Vagina (tissue), 2 donors: ENCODE measurements around the gene MB21D2. TPM values are rescaled to one million over a fixed set of nuclear protein-coding genes. Genes with fewer than 3 reads are reported as not detected.

Source experiments
- DNase-seq, 2 donors: peaks; one replicate each; pipeline ENCODE4 v3.0.0-alpha.2; 2017; ENCODE audit errors: extremely low spot score in 2 of 2
- H3K27ac ChIP-seq: fragments of 200-600 bp; sonication (generic); one replicate; pipeline ENCODE4 v1.5.1; 2019
- H3K27me3 ChIP-seq: fragments of 200-600 bp; sonication (generic); one replicate; pipeline ENCODE4 v1.5.1; 2019
- H3K36me3 ChIP-seq, 2 donors: fragments of 200-600 bp; sonication (generic); one replicate each; pipeline ENCODE4 v1.5.1; 2017 to 2019
- H3K4me1 ChIP-seq: fragments of 200-600 bp; sonication (generic); one replicate; pipeline ENCODE4 v1.5.1; 2019
- H3K4me3 ChIP-seq, 2 donors: fragments of 200-600 bp; sonication (generic); 1 replicate in 1 of 2; 2 replicates in 1 of 2; pipeline ENCODE4 v1.5.1; 2016 to 2019
- H3K9me3 ChIP-seq: fragments of 200-600 bp; sonication (generic); one replicate; pipeline ENCODE4 v1.5.1; 2019
- CTCF ChIP-seq, 3 experiments: fragments of 450-650 bp in 2 of 3; fragments of 200-600 bp in 1 of 3; sonication (generic) in 1 of 3; IDR thresholded peaks; one replicate each; pipeline ENCODE4 v1.5.1; 2017 to 2019; ENCODE audit warnings: antibody characterized with exemption in 3 of 3, mild to moderate bottlenecking in 2 of 3, moderate library complexity in 2 of 3
- POLR2A ChIP-seq, 2 donors: fragments of 450-650 bp; IDR thresholded peaks; one replicate each; pipeline ENCODE4 v1.6.1; 2017; ENCODE audit warnings: antibody characterized with exemption in 2 of 2, mild to moderate bottlenecking in 2 of 2, moderate library complexity in 2 of 2
- POLR2AphosphoS5 ChIP-seq, 2 donors: sonication (generic); formaldehyde crosslinking; IDR thresholded peaks; one replicate each; pipeline ENCODE4 v1.9.0; 2017; ENCODE audit warnings: antibody characterized with exemption in 2 of 2, mild to moderate bottlenecking in 2 of 2, low read depth in 1 of 2; ENCODE audit not compliant: insufficient read depth in 1 of 2
- intact Hi-C: fragments of 100-400 bp; cut with DNase I; formaldehyde crosslinking; loops from one replicate; pipeline ENCODE4 v1.15.1; 2023
- total RNA-seq: library from RNA; depleted of rRNA; stranded (reverse); fragments of >200 nt; gene quantifications from one replicate; pipeline ENCODE4 v1.2.3, GENCODE V29; 2016

MB21D2 gene
- total RNA-seq, 1 donor from 2014 or later: 5.6 TPM

DNA sequence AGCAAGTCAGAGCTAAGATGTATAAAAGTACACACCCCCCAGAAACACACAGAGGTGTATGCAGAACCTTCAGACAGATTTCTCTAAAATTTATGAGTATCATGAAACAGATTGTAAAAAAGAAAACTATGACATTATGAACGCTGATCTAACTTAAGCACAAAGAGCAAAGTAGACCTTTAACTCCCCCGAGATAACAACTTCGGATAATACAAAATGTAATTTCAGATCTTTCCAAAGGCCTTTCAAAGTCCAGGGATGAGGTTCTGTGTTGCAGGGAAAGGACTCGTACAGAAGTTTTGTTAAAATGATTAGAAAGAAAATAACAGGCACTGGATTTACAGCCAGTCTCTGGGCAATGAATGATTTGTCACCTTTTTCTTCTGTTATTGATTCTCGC lies 97.5 kb downstream of the MB21D2 start:
- no peaks in the 10 kb centered on the region for H3K27me3 ChIP-seq
- H3K36me3 ChIP-seq: no peaks in the 10 kb centered on the region
- H3K4me3 ChIP-seq: no peak overlapping the region
- no peak for TF ChIP-seq POLR2AphosphoS5 (IDR thresholded peaks at IDR 0.05; ENCODE audit: insufficient read depth in 1 of 2, low read depth in 1 of 2)
- TF ChIP-seq POLR2A (IDR thresholded peaks at IDR 0.05): no peak
- TF ChIP-seq CTCF (IDR thresholded peaks at IDR 0.05): no peak
- DNase-seq: no peak
- no peaks in the 10 kb centered on the region for H3K9me3 ChIP-seq
- no peak overlapping the region for H3K27ac ChIP-seq
- intact Hi-C loops: no loop called here
- peaks cover 21% of the 10 kb centered on the region for H3K4me1 ChIP-seq

- intact Hi-C loops: loop anchor here (10.0 kb wide), 1 partner anchor 756 kb away; no protein-coding TSS in a partner anchor
- TF ChIP-seq POLR2AphosphoS5 (IDR thresholded peaks at IDR 0.05; ENCODE audit: insufficient read depth in 1 of 2, low read depth in 1 of 2) (no peak), CTCF (IDR thresholded peaks at IDR 0.05) (no peak)
- no peak for DNase-seq
Measured at GRCh38 chr3:192819001-192819569, 98.6 kb downstream of the MB21D2 start.

DNA sequence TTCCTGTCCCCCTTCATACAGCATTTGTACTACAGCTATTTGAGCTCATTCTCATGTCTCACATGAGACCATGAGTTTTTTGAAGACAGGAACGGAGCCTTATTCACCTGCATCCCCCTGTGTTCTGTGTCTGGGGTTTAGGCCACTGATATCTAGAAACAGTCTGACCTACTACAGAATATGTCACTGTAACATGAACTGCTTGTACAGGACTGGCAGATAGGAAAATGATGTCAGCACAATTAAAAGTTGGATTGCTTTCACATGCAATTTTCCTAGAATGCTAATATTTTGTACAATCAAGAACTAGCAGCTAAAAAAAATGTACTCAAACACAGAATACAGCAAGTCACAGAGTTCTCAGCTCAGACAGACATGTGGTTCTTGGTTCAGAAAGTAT lies 99.5 kb downstream of the MB21D2 start:
- H3K4me3 ChIP-seq: no peak overlapping the region
- no peak for DNase-seq
- intact Hi-C loops: loop anchor here (10.0 kb wide), 1 partner anchor 757 kb away; no protein-coding TSS in a partner anchor
- no peak overlapping the region for H3K27ac ChIP-seq
- no peaks in the 10 kb centered on the region for H3K27me3 ChIP-seq
- H3K9me3 ChIP-seq: no peaks in the 10 kb centered on the region
- peaks cover 21% of the 10 kb centered on the region for H3K4me1 ChIP-seq
- no peaks in the 10 kb centered on the region for H3K36me3 ChIP-seq
- TF ChIP-seq CTCF (IDR thresholded peaks at IDR 0.05) (no peak), POLR2AphosphoS5 (IDR thresholded peaks at IDR 0.05; ENCODE audit: insufficient read depth in 1 of 2, low read depth in 1 of 2) (no peak), POLR2A (IDR thresholded peaks at IDR 0.05) (no peak)

More at GRCh38 chr3:192819001-192819569, 98.6 kb downstream of the MB21D2 start:
- Histone ChIP-seq H3K4me3 (no peak overlapping the region), H3K9me3 (no peaks in the 10 kb centered on the region), H3K27ac (no peak overlapping the region), H3K4me1 (peaks cover 21% of the 10 kb centered on the region), H3K36me3 (no peaks in the 10 kb centered on the region), H3K27me3 (no peaks in the 10 kb centered on the region)

DNA sequence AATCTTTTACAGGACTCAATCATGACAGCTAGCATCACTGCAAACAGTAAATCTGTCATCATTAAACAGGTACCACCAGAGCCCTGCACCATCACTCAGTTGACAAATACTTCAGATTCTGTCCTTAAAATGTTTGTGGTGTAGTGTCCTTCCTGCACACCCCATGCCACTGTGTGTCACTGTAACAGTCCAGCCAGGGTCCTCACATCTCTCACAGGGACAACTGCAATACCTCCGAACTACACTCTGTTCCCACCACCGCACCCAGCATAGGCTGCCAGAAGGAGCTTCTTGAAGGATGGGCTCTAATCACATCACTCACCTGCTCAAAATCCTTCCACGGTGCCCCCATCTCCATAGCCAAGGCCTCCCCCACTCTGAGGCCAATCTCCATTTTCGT lies 100.2 kb downstream of the MB21D2 start:
- Histone ChIP-seq H3K36me3 (no peaks in the 10 kb centered on the region), H3K9me3 (no peaks in the 10 kb centered on the region), H3K4me1 (peaks cover 21% of the 10 kb centered on the region), H3K4me3 (no peak overlapping the region), H3K27me3 (no peaks in the 10 kb centered on the region), H3K27ac (no peak overlapping the region)
- no peak for DNase-seq
- intact Hi-C loops: loop anchor here (10.0 kb wide), 1 partner anchor 757 kb away; no protein-coding TSS in a partner anchor
- TF ChIP-seq POLR2AphosphoS5 (IDR thresholded peaks at IDR 0.05; ENCODE audit: insufficient read depth in 1 of 2, low read depth in 1 of 2): no peak
- no peak for TF ChIP-seq CTCF (IDR thresholded peaks at IDR 0.05)
- no peak for TF ChIP-seq POLR2A (IDR thresholded peaks at IDR 0.05)

DNA sequence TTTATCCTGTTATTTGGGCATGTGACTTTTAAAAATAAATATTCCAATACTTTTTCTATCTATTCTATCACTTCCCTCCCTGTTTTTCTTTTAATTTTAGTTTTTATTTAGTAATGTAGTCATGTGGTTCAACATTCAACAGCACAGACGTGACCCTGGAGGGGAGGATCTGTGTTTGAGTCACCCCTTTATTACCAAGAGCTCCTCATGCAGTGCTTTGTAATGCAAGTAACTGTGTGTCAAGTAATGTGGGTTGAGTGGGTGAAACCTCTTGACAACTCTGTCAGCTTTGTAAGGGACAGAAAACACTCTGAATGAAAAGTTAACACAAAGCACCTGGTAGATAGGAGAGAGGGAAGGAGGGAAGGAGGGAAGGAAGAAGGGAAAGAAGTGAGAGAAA lies 100.6 kb downstream of the MB21D2 start:
- Histone ChIP-seq H3K27ac (no peak overlapping the region), H3K27me3 (no peaks in the 10 kb centered on the region), H3K9me3 (no peaks in the 10 kb centered on the region), H3K4me1 (peaks cover 21% of the 10 kb centered on the region), H3K36me3 (no peaks in the 10 kb centered on the region), H3K4me3 (no peak overlapping the region)
- no peak for DNase-seq
- intact Hi-C loops: loop anchor here (10.0 kb wide), 1 partner anchor 758 kb away; no protein-coding TSS in a partner anchor
- TF ChIP-seq POLR2A (IDR thresholded peaks at IDR 0.05) (no peak), POLR2AphosphoS5 (IDR thresholded peaks at IDR 0.05; ENCODE audit: insufficient read depth in 1 of 2, low read depth in 1 of 2) (no peak)
